NCI-H1417 treated with DMSO at 0.1 percent for 48 hours (cell line): ENCODE measurements around the gene EFCAB6.

Source experiments
- DNase-seq: peaks from one replicate; lab custom pipeline; 2025; lab: John Stamatoyannopoulos, UW

The EFCAB6 gene

GRCh38 chr22:43634316-43634715 is 177.8 kb downstream of the EFCAB6 start:
- DNase-seq, result no peak

GRCh38 chr22:43633631-43634285 is 178.3 kb downstream of the EFCAB6 start:
- DNase-seq, result no peak

GRCh38 chr22:43631846-43632245 is 180.3 kb downstream of the EFCAB6 start:
- DNase-seq, result no peak

DNA sequence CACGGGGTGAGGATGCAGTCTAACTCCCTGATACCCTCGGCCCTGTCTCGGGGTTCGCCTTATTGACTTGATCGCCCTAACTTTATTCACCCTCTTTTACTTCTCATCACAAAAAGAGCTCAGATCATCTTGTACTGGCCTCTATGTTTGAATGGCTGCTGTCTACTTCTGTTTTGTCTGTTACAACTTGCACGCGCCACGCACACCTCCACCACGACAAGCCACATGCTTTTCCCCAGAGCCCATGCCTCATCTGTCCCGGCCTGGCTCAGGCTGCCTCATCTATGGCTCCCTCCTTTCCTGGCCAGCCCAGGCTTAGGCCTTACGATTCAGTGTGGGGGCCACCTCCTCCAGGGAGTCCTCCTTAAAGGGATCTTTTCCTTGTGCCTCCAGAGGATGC is 180.9 kb downstream of the EFCAB6 start:
- no peak for DNase-seq

- no peak for DNase-seq
Observed at GRCh38 chr22:43630451-43630850, 181.7 kb downstream of the EFCAB6 start.

- DNase-seq, result no peak
Observed at GRCh38 chr22:43628250-43628649, 183.9 kb downstream of the EFCAB6 start.

DNA sequence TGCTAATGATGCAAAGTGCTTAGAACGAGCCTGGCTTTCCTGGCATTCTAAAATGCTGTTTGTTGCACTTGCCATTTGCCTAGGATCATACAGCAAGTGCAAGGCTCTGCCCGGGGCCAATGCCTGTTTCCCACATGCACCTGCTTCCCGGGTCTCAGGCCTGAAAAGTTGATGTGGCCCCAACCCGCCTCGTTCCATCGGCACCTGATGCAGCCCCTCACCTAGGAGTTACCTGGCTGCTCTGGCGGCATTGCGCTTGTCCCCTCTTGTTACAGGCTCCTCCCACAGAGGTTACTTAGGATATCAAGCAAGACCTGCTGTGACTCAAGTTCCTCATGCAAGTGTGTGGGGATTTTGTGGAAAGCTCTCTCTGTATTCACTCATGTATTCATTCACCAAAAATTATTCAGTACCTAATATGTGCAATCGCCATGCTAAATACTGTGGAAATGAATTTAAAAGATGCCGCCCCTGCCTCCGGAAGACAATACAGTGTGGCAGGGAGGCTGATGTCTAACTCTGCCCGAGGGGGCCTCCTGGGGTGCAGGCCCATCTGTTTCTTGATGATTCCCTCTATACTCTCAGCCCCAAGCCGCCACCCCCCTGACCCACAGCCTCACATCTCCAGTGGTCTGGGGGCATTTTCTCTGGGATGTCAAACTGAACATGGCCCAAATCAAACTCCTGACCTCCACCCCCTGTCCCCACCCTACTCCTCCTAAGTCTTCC is 184.5 kb downstream of the EFCAB6 start:
- DNase-seq, result no peak

GRCh38 chr22:43625242-43625641 is 186.9 kb downstream of the EFCAB6 start:
- DNase-seq, result no peak

GRCh38 chr22:43624144-43624998 is 187.7 kb downstream of the EFCAB6 start:
- no peak for DNase-seq

DNA sequence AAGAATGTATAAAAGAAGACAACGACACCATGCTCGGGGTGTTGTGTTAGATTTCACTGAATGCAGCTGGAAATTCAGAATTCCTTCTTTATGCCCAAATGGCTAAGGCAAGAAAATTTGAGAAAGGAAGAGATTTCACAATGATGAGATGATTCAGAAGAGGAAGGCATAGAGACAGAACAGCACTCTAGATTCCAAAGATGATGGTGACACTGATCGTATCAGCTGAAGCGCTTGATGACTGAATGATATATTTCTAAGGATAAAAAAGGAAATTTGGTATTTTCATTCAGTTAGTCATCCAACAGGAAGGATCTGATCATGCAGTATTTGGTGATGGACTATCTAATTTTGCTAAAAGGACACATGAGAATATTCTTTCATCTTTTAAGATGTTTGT is 189.2 kb downstream of the EFCAB6 start:
- DNase-seq, result no peak

DNA sequence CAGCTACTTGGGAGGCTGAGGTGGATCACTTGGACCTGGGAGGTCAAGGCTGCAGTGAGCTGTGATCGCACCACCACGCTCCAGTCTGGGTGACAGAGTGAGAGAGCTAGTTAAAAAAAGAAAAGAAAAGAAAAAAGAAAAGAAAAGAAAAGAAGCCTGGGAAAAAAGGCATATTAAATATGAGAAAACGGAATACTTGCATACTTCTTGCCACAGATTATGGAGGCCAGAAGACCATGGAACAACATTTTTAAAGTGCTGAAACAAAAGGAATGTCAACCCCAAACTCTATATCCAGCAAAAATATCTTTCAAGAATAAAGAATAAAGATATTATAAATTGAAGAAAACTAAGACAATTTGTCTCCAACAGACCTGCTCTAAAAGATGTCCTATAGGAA is 191.9 kb downstream of the EFCAB6 start:
- no peak for DNase-seq

DNA sequence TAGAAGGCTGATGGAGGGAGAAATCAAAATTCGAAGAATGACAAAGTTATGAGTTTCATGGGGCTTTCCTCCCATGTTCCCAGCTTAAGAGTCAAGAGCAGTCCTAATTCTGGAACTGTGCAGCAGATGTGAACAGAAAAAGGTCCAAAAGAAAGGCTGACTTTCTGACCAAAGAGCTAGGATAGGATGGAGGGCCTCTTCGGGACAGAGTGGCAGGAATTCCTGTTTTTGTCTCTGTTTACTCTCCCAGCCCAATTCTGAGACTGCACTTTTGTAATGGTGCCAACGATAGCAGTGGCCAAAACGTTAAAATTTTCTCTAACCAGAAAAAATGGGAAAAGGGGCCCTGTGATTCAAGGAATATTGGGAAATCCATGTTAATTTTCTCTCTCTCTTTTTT is 193.6 kb downstream of the EFCAB6 start:
- DNase-seq, result no peak

GRCh38 chr22:43616645-43617044 is 195.5 kb downstream of the EFCAB6 start:
- no peak for DNase-seq

- no peak for DNase-seq
Observed at GRCh38 chr22:43600265-43600664, 211.8 kb downstream of the EFCAB6 start.

- no peak for DNase-seq
Observed at GRCh38 chr22:43592476-43592875, 219.6 kb downstream of the EFCAB6 start.

GRCh38 chr22:43591380-43591779 is 220.7 kb downstream of the EFCAB6 start:
- DNase-seq, result no peak

- no peak for DNase-seq
Observed at GRCh38 chr22:43587574-43587973, 224.5 kb downstream of the EFCAB6 start.

DNA sequence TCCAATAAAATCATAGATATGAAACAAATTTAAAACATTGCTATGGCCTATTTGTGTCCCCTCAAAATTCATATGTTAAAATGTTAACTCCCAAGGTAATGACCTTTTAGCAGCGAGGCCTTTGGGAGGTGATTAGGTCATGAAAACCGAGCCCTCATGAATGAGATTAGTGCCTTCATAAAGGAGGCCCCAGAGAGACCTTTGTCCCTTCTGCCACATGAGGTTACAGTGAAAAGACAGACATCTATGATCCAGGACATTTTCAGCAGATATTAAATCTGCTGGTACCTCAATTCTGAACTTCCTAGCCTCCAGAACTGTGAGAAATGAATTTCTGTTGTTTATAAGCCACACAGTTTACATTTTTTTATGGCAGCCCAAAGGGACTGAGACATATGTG is 228.6 kb downstream of the EFCAB6 start:
- DNase-seq, result no peak

GRCh38 chr22:43582394-43582793 is 229.7 kb downstream of the EFCAB6 start:
- no peak for DNase-seq

DNA sequence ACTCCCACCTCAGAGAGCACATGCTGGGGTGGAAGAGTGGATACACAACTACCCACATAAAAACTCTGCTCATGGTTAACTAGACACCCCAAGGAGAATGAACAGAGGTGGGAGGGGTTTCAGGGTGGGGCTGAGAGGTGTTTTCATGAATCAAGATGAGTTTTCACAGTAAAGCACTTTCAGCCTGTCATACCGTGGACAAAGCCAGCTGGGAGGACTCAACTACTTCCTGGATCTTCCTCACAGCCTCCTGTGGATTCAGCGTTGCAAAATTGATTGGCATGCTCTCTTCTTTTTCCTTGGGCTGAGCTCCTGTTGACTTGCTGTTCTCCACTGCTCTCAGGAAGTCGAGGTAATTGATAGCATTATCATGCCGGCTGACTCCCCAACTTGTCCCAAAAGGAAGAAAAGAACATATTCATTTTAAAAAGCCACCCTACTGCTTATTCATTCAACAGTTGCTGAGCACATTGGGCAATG is 231.8 kb downstream of the EFCAB6 start:
- DNase-seq, result no peak

DNA sequence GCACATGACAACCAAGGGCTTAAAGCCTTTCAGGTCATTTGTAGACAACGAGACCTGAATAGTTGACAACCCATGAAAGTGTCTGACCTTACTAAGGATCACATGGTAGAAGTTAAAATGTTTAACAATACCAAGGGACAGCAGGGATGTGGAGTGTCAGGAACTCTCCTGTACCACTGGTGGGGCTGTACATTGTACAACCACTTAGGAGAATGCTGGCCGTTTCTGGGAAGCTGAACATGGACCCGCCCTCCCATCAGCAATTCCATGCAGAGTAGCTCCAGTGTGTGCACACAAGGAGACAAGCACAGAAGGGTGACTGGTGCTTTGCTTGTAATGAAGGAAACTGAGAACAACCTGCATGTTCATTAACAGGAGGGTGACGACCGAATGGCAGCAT is 237.4 kb downstream of the EFCAB6 start:
- no peak for DNase-seq

- DNase-seq, result no peak
Observed at GRCh38 chr22:43572710-43573109, 239.4 kb downstream of the EFCAB6 start.

DNA sequence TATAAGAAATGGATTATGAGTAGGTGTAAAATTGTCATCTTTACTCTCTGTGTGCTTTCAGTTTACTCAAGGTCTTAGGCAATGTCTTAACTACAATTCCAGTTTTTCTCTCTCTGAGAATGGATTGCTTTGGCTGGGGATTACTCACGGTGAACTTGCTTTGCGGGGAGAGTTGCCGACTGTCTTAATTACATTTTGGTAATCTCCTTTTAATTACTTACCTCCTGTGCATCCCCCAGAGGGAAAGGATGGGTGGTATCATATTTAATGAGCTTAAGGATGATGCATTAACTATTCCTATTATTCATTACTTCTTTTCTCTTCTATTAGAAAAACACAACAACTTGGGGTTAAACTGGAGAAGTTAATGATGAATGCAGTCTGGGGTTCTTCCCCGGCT is 240.9 kb downstream of the EFCAB6 start:
- DNase-seq, result no peak
